GM12878 (cell line): Measurements from ENCODE around the gene SF1. TPM values are rescaled to one million over a fixed set of nuclear protein-coding genes. Genes with fewer than 3 reads are reported as not detected.

Experiments used
- ATAC-seq: fragments of 200-7000 bp; cut with Tn5 transposase; 3 replicates; pipeline ENCODE4 v1.9.1; 2020; ENCODE audit warnings: mild to moderate bottlenecking, moderate library complexity
- BruUV-seq: library from RNA; stranded (reverse); fragments of 400-500 nt; replicated peaks from 2 replicates; lab custom pipeline; 2021; lab: Mats Ljungman, UMichigan
- CTCF ChIA-PET: fragments of 300-600 bp; sonication (Branson Sonifier 250); formaldehyde crosslinking; extraction: SDS; loops from one replicate; lab custom pipeline; 2021; ENCODE audit warnings: inconsistent platforms; lab: Yijun Ruan, JAX
- POLR2A ChIA-PET: fragments of 350-600 bp; formaldehyde crosslinking; extraction: SDS; loops from one replicate; lab custom pipeline; 2021; ENCODE audit warnings: inconsistent platforms; lab: Charles Lee
- RAD21 ChIA-PET: fragments of 300-600 bp; sonication (Branson Sonifier 250); formaldehyde crosslinking; loops from one replicate; lab custom pipeline; 2023; ENCODE audit warnings: antibody characterized with exemption; ENCODE audit not compliant: unreplicated experiment; lab: Charles Lee
- SMC1A ChIA-PET: fragments of 300-600 bp; sonication (Branson Sonifier 250); formaldehyde crosslinking; loops from one replicate; lab custom pipeline; 2023; ENCODE audit not compliant: unreplicated experiment, uncharacterized antibody; lab: Charles Lee
- DNase-seq: peaks from one replicate; pipeline ENCODE4 v3.0.0-alpha.2; 2011; ENCODE audit warnings: low read depth, low spot score
- FAIRE-seq: peaks from 3 replicates; lab custom pipeline; 2011; peaks lifted over from hg19 to GRCh38; lab: Jason Lieb, UNC
- H2AFZ ChIP-seq: 2 replicates; pipeline ENCODE4 v1.6.0; 2011; ENCODE audit warnings: low read depth, low read length, control low read depth; ENCODE audit not compliant: control insufficient read depth
- H3K27ac ChIP-seq: 2 replicates; pipeline ENCODE4 v1.5.1; 2011; ENCODE audit warnings: control low read depth; ENCODE audit not compliant: control insufficient read depth, insufficient read depth
- H3K27me3 ChIP-seq, 2 experiments: replicated peaks in 1 of 2; 2 replicates each; pipeline versions ENCODE4 v1.6.0 to v1.6.1; 2011; ENCODE audit warnings: low read length in 1 of 2; ENCODE audit not compliant: control insufficient read depth in 2 of 2, insufficient read depth in 2 of 2
- H3K36me3 ChIP-seq, 2 experiments: 2 replicates each; pipeline ENCODE4 v1.5.1; 2011; ENCODE audit warnings: low read length in 1 of 2; ENCODE audit not compliant: control insufficient read depth in 2 of 2, insufficient read depth in 2 of 2
- H3K4me1 ChIP-seq: 2 replicates; pipeline ENCODE4 v1.6.1; 2011; ENCODE audit warnings: mild to moderate bottlenecking, low read length, moderate library complexity, mixed read lengths; ENCODE audit not compliant: control insufficient read depth, insufficient read depth
- H3K4me2 ChIP-seq: 2 replicates; pipeline ENCODE4 v1.6.0; 2011; ENCODE audit warnings: control low read depth; ENCODE audit not compliant: control insufficient read depth, insufficient read depth
- H3K4me3 ChIP-seq: fragments of 200-600 bp; sonication (generic); 2 replicates; pipeline ENCODE4 v1.5.1; 2016
- H3K79me2 ChIP-seq: 2 replicates; pipeline ENCODE4 v1.6.0; 2011; ENCODE audit warnings: low read length; ENCODE audit not compliant: control insufficient read depth, insufficient read depth
- H3K9ac ChIP-seq: 2 replicates; pipeline ENCODE4 v1.8.0; 2011; ENCODE audit warnings: low read length, control low read depth, mixed read lengths; ENCODE audit not compliant: control insufficient read depth, insufficient read depth
- H3K9me3 ChIP-seq: replicated peaks from 3 replicates; pipeline ENCODE4 v1.5.1; 2011; ENCODE audit warnings: mild to moderate bottlenecking, low read length; ENCODE audit not compliant: control insufficient read depth, insufficient read depth
- H4K20me1 ChIP-seq: 2 replicates; pipeline ENCODE4 v1.6.0; 2011; ENCODE audit not compliant: control insufficient read depth, insufficient read depth
- ATF7 ChIP-seq: fragments of 450-650 bp; IDR thresholded peaks from 2 replicates; pipeline ENCODE4 v1.6.1; 2016; ENCODE audit warnings: low read depth, mild to moderate bottlenecking
- CEBPZ ChIP-seq: fragments of 150-350 bp; IDR thresholded peaks from 2 replicates; pipeline ENCODE4 v1.6.1; 2016; ENCODE audit warnings: low read depth, low read length
- DPF2 ChIP-seq: fragments of 450-650 bp; IDR thresholded peaks from 2 replicates; pipeline ENCODE4 v1.6.1; 2017; ENCODE audit warnings: mild to moderate bottlenecking
- KLF5 ChIP-seq: fragments of 450-650 bp; IDR thresholded peaks from 2 replicates; pipeline ENCODE4 v1.6.1; 2014; ENCODE audit warnings: mild to moderate bottlenecking; ENCODE audit not compliant: partially characterized antibody
- MEF2B ChIP-seq: fragments of 450-650 bp; IDR thresholded peaks from 2 replicates; pipeline ENCODE4 v1.6.1; 2018; ENCODE audit warnings: mild to moderate bottlenecking, moderate library complexity; ENCODE audit not compliant: partially characterized antibody, poor library complexity, severe bottlenecking
- MTA2 ChIP-seq: fragments of 450-650 bp; IDR thresholded peaks from 2 replicates; pipeline ENCODE4 v1.6.1; 2016; ENCODE audit warnings: low read depth, mild to moderate bottlenecking, moderate library complexity
- SREBF2 ChIP-seq: IDR thresholded peaks from 2 replicates; pipeline ENCODE4 v1.6.1; 2012; ENCODE audit warnings: mild to moderate bottlenecking, low read length
- WGBS: methylation state at CpG from one replicate; pipeline ENCODE4 v1.1.6; 2016; ENCODE audit warnings: low lambda C conversion rate; ENCODE audit not compliant: insufficient replicate concordance, insufficient coverage; ENCODE audit errors: missing lambda C conversion rate; 5-methylcytosine and 5-hydroxymethylcytosine counted together
- in situ Hi-C: fragments of 300-500 bp; cut with MboI; formaldehyde crosslinking; loops from 9 replicates; pipeline ENCODE4 v1.14.3; 2018; ENCODE audit warnings: mixed read lengths
- intact Hi-C: fragments of 100-400 bp; cut with micrococcal nuclease; formaldehyde crosslinking; loops from one replicate; pipeline ENCODE4 v1.14.2; 2022; ENCODE audit not compliant: unreplicated experiment
- polyA plus RNA-seq, 11 experiments: library from polyadenylated mRNA; depleted of rRNA in 4 of 11; unstranded in 6 of 11; stranded (reverse) in 5 of 11; fragments of >200 nt; fragmentation: Nextera tagmentation in 4 of 11; fragmentation: Illumina TruSeq in 1 of 11; extraction: Ambion mirVana in 4 of 11; extraction: Trizol in 1 of 11; gene quantifications; 1 replicate in 1 of 11; 2 replicates in 10 of 11; pipeline versions ENCODE4 v1.2.1 to v1.2.3, GENCODE V29; 2011 to 2016; ENCODE audit warnings: inconsistent platforms in 2 of 11, missing spikeins in 2 of 11, low read depth in 1 of 11
- total RNA-seq, 4 experiments: library from RNA; depleted of rRNA in 3 of 4; stranded (reverse); fragments of >200 nt in 3 of 4; fragmentation: Illumina TruSeq in 1 of 4; extraction: Trizol in 1 of 4; gene quantifications; 2 replicates each; pipeline versions ENCODE4 v1.2.1 to v1.2.3, GENCODE V29; 2013 to 2021
- TF ChIP-seq, protein P1 (sequence below): IDR thresholded peaks from 2 replicates; pipeline ENCODE4 v1.6.1; 2011; ENCODE audit warnings: borderline replicate concordance, low read depth, mild to moderate bottlenecking, moderate library complexity, low read length; ENCODE audit not compliant: insufficient read depth, poor library complexity, severe bottlenecking

The SF1 gene
- total and polyA plus RNA-seq, 10 of the 15 experiments (the other 5 are each of a cell fraction or from before 2014, with no cell fraction given), result 13.6 to 337 (median 103) TPM

DNA sequence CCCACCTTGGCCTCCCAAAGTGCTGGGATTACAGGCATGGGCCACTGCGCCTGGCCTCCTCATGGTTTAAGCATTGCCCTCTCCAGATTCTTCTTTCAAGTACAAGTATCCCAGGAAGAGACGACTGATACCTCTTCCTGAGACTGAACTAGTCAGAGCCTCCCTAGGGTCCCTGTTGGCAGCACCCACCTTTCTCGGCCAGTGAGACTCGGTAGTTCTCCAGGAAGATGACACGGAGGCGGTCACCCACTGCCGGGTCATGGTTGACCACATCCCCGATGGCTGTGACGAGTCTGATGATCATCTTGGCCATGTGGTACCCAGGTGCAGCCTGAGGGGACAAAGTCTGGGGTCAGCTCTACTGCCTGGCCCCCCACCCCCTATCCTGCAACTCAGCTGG, 27.2 kb downstream of the SF1 start:
- ATAC-seq (no peak), FAIRE-seq (no peak)
- BruUV-seq, result no TSS peak
- Histone ChIP-seq H4K20me1 (no peaks in the 10 kb centered on the region), H3K4me3 (no peak overlapping the region), H3K9me3 (no peaks in the 10 kb centered on the region), H2AFZ (no peak overlapping the region), H3K9ac (no peak overlapping the region), H3K4me2 (no peak overlapping the region), H3K79me2 (no peaks in the 10 kb centered on the region), H3K27me3 (no peaks in the 10 kb centered on the region), H3K27ac (no peak overlapping the region)
- POLR2A ChIA-PET, result interaction anchor here (0.6 to 1.4 kb wide), 2 partner anchors 12 to 369 kb away, joined by 3 read pairs; no protein-coding TSS in a partner anchor
- 68% methylated on average over 9 of the region's 9 CpGs for WGBS
- intact Hi-C loops, result no loop called here
- CTCF ChIA-PET, result interaction anchor here (1.3 to 1.8 kb wide), 2 partner anchors 9 kb away, joined by 5 to 6 read pairs; partner anchors contain the start of gene PYGM
- SMC1A ChIA-PET, result no interaction called here
- no peak for TF ChIP-seq ATF7
- TF ChIP-seq SREBF2, result no peak
- TF ChIP-seq MEF2B, result no peak
- no peak for TF ChIP-seq CEBPZ
- TF ChIP-seq, protein P1, sequence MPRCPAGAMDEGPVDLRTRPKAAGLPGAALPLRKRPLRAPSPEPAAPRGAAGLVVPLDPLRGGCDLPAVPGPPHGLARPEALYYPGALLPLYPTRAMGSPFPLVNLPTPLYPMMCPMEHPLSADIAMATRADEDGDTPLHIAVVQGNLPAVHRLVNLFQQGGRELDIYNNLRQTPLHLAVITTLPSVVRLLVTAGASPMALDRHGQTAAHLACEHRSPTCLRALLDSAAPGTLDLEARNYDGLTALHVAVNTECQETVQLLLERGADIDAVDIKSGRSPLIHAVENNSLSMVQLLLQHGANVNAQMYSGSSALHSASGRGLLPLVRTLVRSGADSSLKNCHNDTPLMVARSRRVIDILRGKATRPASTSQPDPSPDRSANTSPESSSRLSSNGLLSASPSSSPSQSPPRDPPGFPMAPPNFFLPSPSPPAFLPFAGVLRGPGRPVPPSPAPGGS, result no peak
- TF ChIP-seq DPF2, result no peak
- no peak for TF ChIP-seq MTA2
- no peak for TF ChIP-seq KLF5
- TF ChIP-seq, all 136 proteins: peak for 0
- DNase-seq, result no peak
- no peaks in the 10 kb centered on the region for H3K4me1 ChIP-seq
- no peaks in the 10 kb centered on the region for H3K36me3 ChIP-seq
- in situ Hi-C loops, result no loop called here
- RAD21 ChIA-PET, result no interaction called here
